Measurements from ENCODE around the gene PIK3R3.
A peak's percentile ranks its signal among the peaks of the same experiment; 100 is the strongest.
"Not testable (repeated sequence)": the region's sequence is repeated elsewhere in the genome, so short reads cannot be mapped to it uniquely, and the experiment has no call there.

Gene PIK3R3

GRCh38 chr1:46072975-46073374 is 59.5 kb downstream of the PIK3R3 start:
- no peaks in the 10 kb centered on the region for H3K4me1 Mint-ChIP-seq (ENCODE audit: low read depth)
- peaks cover 3% of the 10 kb centered on the region for H3K36me3 Mint-ChIP-seq (ENCODE audit: low read depth)
- no peaks in the 10 kb centered on the region for H3K27me3 Mint-ChIP-seq
- no peak overlapping the region for H3K4me3 Mint-ChIP-seq
- H3K27ac Mint-ChIP-seq, result no peak overlapping the region
- H3K9me3 Mint-ChIP-seq, result no peaks in the 10 kb centered on the region

DNA sequence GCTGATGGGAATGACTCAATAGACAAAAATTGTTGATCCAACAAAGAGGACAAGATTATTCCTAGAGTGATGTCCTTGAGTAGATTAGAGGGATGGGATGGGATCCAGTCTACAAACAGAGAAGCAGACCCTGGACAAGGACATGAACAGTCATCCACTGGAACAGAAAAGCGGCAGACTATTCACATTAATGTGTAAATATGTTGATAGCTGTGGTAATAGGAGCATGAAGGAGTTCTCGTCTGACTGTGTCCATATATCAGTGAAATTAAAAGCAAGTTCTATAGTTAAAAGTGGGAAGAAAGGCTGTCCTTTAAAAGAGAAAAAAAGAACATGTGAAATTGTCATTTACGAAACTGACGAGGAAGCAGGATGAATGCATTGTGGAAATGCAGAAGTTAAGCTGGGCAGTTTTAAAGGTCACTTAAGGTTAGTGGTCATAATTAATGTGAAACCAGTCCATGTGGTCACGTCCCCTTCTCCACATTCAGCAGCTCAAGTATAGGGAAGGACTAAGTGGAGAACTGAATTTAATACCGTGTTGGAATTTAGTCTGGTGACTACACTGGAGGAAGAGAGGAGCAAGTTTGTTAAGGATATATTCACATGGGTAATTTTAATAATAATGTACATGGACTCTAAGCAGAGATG is 62.1 kb downstream of the PIK3R3 start:
- Mint-ChIP-seq H3K27me3 (no peaks in the 10 kb centered on the region), H3K27ac (no peak overlapping the region), H3K4me3 (no peak overlapping the region), H3K9me3 (no peaks in the 10 kb centered on the region), H3K4me1 (ENCODE audit: low read depth) (peaks cover 3% of the 10 kb centered on the region), H3K36me3 (ENCODE audit: low read depth) (no peaks in the 10 kb centered on the region)

DNA sequence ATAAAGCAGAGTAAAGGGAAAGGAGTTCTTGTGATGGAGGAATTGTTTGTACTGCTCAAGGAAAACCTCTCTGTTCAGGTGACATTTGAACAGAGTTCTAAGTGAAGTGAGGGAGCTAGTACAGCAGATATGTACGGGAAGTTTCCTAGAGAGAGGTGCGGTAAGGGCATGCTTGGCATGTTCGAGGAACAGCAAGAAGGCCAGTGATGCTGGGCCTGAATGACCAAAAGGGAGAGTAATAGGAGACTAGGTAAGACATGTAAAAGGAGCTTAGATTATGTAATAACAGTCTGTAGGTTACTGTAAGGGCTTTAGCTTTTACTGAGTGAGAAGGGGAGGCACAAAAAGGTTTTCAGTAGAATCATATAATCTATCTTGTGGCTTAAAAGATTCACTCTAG is 63.9 kb downstream of the PIK3R3 start:
- no peaks in the 10 kb centered on the region for H3K9me3 Mint-ChIP-seq
- H3K27me3 Mint-ChIP-seq, result no peaks in the 10 kb centered on the region
- peaks cover 11% of the 10 kb centered on the region for H3K4me1 Mint-ChIP-seq (ENCODE audit: low read depth)
- no peak overlapping the region for H3K4me3 Mint-ChIP-seq
- H3K36me3 Mint-ChIP-seq (ENCODE audit: low read depth), result no peaks in the 10 kb centered on the region
- H3K27ac Mint-ChIP-seq, result no peak overlapping the region

DNA sequence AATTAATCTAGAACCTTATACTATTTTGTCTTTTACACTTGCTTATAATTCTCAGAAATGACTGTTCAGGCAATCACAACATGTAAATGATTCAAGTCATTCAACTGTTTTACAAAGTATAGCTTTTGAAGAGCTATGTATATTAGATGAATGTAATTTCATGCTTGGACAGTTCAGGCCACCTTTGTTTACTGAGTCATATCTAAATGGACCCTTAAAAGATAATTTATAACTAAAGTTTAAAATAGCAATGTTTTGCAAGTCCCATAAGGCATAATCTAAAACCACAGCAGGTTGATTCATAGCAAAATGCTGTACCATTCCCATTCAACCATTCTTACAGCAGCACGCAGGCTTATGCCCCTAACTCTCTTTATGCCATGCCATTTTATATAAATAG is 64.8 kb downstream of the PIK3R3 start:
- Mint-ChIP-seq H3K36me3 (ENCODE audit: low read depth) (no peaks in the 10 kb centered on the region), H3K9me3 (no peaks in the 10 kb centered on the region), H3K4me1 (ENCODE audit: low read depth) (peaks cover 15% of the 10 kb centered on the region), H3K27me3 (no peaks in the 10 kb centered on the region), H3K27ac (no peak overlapping the region), H3K4me3 (no peak overlapping the region)

GRCh38 chr1:46065405-46065804 is 67.0 kb downstream of the PIK3R3 start:
- H3K27me3 Mint-ChIP-seq, result no peaks in the 10 kb centered on the region
- H3K4me1 Mint-ChIP-seq (ENCODE audit: low read depth), result peaks cover 18% of the 10 kb centered on the region
- no peaks in the 10 kb centered on the region for H3K36me3 Mint-ChIP-seq (ENCODE audit: low read depth)
- no peak overlapping the region for H3K27ac Mint-ChIP-seq
- H3K9me3 Mint-ChIP-seq, result no peaks in the 10 kb centered on the region
- no peak overlapping the region for H3K4me3 Mint-ChIP-seq

DNA sequence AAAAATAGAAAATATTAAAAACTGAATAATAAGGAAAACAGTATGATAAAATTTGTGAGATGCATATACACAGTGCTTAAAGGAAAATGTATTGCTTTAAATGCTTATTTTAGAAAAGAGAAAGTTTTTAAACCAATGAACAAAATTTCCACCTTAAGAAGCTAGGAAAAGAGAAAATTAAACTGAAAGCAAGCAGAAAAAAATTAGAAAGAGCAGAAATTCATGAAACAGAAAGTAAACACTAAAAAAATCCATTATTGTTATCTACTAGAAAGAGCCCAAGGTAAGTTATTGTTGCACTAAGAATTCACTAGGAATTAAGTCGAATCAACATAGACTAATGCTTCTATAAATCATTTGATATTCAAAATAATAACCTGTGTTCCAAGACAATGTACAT is 67.7 kb downstream of the PIK3R3 start:
- H3K27ac Mint-ChIP-seq, result no peak overlapping the region

DNA sequence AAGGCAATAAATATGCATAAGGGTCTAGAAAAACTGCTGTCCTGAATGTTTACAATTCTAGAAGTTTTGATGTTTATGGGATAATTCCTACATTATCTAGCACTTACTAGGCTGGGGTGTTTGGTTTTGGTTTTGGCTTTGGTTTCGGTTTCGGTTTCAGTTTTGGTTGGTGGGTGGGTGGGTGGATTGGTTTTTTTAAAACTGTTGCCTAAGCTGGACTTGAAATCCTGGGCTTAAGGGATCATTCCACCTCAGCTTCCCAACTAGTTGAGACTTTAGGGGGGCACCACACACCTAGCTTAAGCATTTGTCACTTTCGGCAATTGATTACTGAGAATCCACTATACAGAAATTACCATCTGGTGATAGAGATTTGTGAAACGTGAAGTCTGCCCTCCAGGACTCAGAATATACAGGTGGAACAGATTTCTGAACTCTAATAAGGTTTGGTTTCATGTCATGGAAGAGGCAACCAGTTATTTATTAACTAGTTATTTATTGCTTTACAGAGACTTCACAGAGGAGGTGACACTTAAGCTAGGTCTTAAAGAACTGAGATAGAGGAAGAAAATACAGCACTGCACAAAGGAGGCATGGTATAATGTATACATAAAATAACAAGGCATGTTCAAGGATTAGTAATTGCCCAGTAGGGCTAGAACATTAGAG is 69.6 kb downstream of the PIK3R3 start:
- no peaks in the 10 kb centered on the region for H3K27me3 Mint-ChIP-seq
- no peak overlapping the region for H3K27ac Mint-ChIP-seq
- H3K9me3 Mint-ChIP-seq, result no peaks in the 10 kb centered on the region
- no peak overlapping the region for H3K4me3 Mint-ChIP-seq
- no peaks in the 10 kb centered on the region for H3K36me3 Mint-ChIP-seq (ENCODE audit: low read depth)
- peaks cover 18% of the 10 kb centered on the region for H3K4me1 Mint-ChIP-seq (ENCODE audit: low read depth)

More for the DNA sequence above, 67.7 kb downstream of the PIK3R3 start:
- no peak overlapping the region for H3K4me3 Mint-ChIP-seq
- no peaks in the 10 kb centered on the region for H3K9me3 Mint-ChIP-seq
- no peaks in the 10 kb centered on the region for H3K36me3 Mint-ChIP-seq (ENCODE audit: low read depth)
- H3K4me1 Mint-ChIP-seq (ENCODE audit: low read depth), result peaks cover 18% of the 10 kb centered on the region
- H3K27me3 Mint-ChIP-seq, result no peaks in the 10 kb centered on the region

- Mint-ChIP-seq H3K4me1 (ENCODE audit: low read depth) (peaks cover 18% of the 10 kb centered on the region), H3K4me3 (no peak overlapping the region), H3K9me3 (no peaks in the 10 kb centered on the region), H3K27me3 (no peaks in the 10 kb centered on the region), H3K36me3 (ENCODE audit: low read depth) (no peaks in the 10 kb centered on the region), H3K27ac (no peak overlapping the region)
Observed at GRCh38 chr1:46061146-46061545, 71.3 kb downstream of the PIK3R3 start.

DNA sequence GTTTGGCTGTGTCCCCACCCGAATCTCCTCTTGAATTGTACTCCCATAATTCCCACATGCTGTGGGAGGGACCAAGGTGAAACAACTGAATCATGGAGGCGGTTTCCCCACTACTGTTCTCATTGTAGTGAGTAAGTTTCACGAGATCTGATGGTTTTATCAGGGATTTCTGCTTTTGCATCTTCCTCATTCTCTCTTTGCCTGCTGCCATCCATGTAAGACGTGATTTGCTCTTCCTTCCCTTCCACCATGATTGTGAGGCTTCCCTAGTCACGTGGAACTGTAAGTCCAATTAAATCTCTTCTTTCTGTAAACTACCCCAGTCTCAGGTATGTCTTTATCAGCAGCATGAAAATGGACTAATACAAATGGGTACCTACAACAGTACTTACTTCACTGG is 73.5 kb downstream of the PIK3R3 start:
- Mint-ChIP-seq H3K9me3 (no peaks in the 10 kb centered on the region), H3K4me1 (ENCODE audit: low read depth) (peaks cover 8% of the 10 kb centered on the region), H3K27ac (no peak overlapping the region), H3K4me3 (no peak overlapping the region), H3K36me3 (ENCODE audit: low read depth) (no peaks in the 10 kb centered on the region), H3K27me3 (no peaks in the 10 kb centered on the region)

DNA sequence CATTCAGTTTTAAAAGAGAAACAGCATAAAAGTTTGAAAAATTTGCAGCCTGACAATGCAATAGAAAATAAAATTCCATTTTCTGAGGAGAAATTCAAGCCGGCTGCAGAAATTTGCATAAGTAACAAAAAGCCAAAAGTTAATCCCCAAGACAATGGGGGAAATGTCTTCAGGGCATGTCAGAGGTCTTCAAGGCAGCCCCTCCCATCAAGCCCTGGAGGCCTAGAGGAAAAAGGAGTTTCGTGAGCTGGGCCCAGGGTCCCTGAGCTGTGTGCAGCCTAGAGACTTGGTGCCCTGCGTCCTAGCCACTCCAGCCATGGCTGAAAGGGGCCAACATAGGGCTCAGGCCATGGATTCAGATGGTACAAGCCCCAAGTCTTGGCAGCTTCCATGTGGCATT is 74.6 kb downstream of the PIK3R3 start:
- Mint-ChIP-seq H3K9me3 (no peaks in the 10 kb centered on the region), H3K36me3 (ENCODE audit: low read depth) (no peaks in the 10 kb centered on the region), H3K4me3 (no peak overlapping the region), H3K27ac (no peak overlapping the region), H3K27me3 (no peaks in the 10 kb centered on the region), H3K4me1 (ENCODE audit: low read depth) (peaks cover 4% of the 10 kb centered on the region)

- not testable (repeated sequence) for H3K27me3 Mint-ChIP-seq; H3K4me3 Mint-ChIP-seq; H3K9me3 Mint-ChIP-seq; H3K36me3 Mint-ChIP-seq (ENCODE audit: low read depth); H3K4me1 Mint-ChIP-seq (ENCODE audit: low read depth); H3K27ac Mint-ChIP-seq
Observed at GRCh38 chr1:46057215-46057614, 75.2 kb downstream of the PIK3R3 start.

- no peak overlapping the region for H3K4me3 Mint-ChIP-seq
- no peaks in the 10 kb centered on the region for H3K36me3 Mint-ChIP-seq (ENCODE audit: low read depth)
- no peaks in the 10 kb centered on the region for H3K27me3 Mint-ChIP-seq
- H3K9me3 Mint-ChIP-seq, result no peaks in the 10 kb centered on the region
- no peaks in the 10 kb centered on the region for H3K4me1 Mint-ChIP-seq (ENCODE audit: low read depth)
- H3K27ac Mint-ChIP-seq, result no peak overlapping the region
Observed at GRCh38 chr1:46056325-46056724, 76.1 kb downstream of the PIK3R3 start.

GRCh38 chr1:46053734-46054133 is 78.7 kb downstream of the PIK3R3 start:
- no peak overlapping the region for H3K27ac Mint-ChIP-seq
- no peaks in the 10 kb centered on the region for H3K4me1 Mint-ChIP-seq (ENCODE audit: low read depth)
- H3K9me3 Mint-ChIP-seq, result no peaks in the 10 kb centered on the region
- no peaks in the 10 kb centered on the region for H3K36me3 Mint-ChIP-seq (ENCODE audit: low read depth)
- peaks cover 3% of the 10 kb centered on the region for H3K27me3 Mint-ChIP-seq
- no peak overlapping the region for H3K4me3 Mint-ChIP-seq

DNA sequence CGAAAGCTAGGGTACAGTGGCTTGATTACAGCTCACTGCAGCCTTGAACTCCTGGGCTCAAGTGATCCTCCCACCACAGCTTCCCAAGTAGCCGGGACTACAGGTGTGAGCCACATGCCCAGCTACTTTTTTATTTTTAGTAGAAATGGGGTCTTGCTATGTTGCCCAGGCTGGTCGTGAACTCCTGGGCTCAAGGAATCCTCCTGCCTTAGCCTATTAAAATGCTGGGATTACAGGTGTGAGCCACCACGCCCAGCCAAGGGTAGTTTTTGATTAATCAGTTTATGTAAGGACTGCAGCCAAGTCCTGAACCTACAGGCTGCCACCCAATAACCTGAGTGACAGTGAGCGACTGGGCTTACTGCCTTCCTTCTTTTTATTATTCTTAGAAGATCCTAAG is 88.3 kb downstream of the PIK3R3 start:
- Mint-ChIP-seq H3K27ac (no peak overlapping the region), H3K36me3 (ENCODE audit: low read depth) (no peaks in the 10 kb centered on the region), H3K4me3 (no peak overlapping the region), H3K9me3 (no peaks in the 10 kb centered on the region), H3K27me3 (no peaks in the 10 kb centered on the region), H3K4me1 (ENCODE audit: low read depth) (peaks cover 7% of the 10 kb centered on the region)

DNA sequence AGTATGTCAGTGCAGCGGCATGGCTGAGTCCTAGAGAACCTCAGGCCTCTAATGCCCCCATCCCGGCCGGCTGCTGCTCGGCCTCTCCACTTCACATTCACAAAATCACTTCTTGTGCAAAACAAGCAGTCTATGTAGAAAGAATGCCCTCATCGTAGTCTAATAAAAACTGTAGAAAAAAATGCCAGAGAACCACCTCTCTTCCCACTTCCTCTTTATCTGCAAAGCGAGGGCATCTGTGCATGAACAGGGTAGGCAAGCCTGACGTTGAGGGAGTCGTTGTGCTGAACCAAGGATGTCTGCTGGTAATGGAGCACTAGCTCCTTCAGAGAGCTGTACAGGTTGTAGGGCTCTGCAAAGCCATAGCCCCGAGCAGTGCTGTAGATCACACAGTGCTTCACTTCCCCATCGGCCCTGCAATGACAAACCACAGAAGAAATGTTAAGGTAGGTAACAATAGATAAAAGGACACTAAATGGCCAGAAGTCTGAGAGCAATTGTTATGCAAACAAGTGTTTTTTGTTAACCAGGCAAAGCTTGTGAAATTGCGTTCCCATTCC is 88.9 kb downstream of the PIK3R3 start:
- Mint-ChIP-seq H3K36me3 (ENCODE audit: low read depth) (no peaks in the 10 kb centered on the region), H3K27me3 (no peaks in the 10 kb centered on the region), H3K4me1 (ENCODE audit: low read depth) (peaks cover 7% of the 10 kb centered on the region), H3K9me3 (no peaks in the 10 kb centered on the region), H3K4me3 (no peak overlapping the region), H3K27ac (peak overlapping the region; percentile 15)

DNA sequence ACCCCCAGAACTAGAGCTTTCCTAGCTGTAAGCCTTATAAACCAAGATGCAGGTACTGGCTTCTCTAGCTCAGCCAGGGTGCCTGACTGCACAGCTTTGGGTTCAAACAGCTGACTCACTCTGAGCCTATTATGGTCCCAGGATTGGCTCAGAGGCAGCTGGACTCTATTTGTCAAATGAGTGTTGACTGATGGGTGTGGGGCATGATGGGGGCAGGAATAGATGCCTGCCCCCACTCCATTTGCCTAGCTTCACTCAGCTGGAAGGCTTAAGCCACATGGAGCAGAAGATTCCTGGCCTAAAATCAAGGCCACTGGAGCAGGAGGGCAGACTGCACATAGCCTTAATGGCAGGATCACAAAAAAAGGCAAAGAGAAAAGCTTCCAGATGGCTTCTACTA is 90.5 kb downstream of the PIK3R3 start:
- H3K36me3 Mint-ChIP-seq (ENCODE audit: low read depth), result no peaks in the 10 kb centered on the region
- H3K4me1 Mint-ChIP-seq (ENCODE audit: low read depth), result peaks cover 7% of the 10 kb centered on the region
- H3K9me3 Mint-ChIP-seq, result no peaks in the 10 kb centered on the region
- no peak overlapping the region for H3K4me3 Mint-ChIP-seq
- no peaks in the 10 kb centered on the region for H3K27me3 Mint-ChIP-seq
- H3K27ac Mint-ChIP-seq, result no peak overlapping the region

Data from stimulated activated naive CD8-positive, alpha-beta T cell treated with anti-CD3 and anti-CD28 coated beads, Interleukin-15, Interleukin-2, amounts not matched to agents 100 ng/mL and 50 ng/mL, for 24 hours (primary cell).